Transverse colon (tissue), 4 donors: ENCODE results near the gene TOMM6.

Experiments used
- POLR2A ChIP-seq: fragments of 450-650 bp; IDR thresholded peaks from one replicate; pipeline ENCODE4 v1.6.1; 2016; ENCODE audit warnings: antibody characterized with exemption, mild to moderate bottlenecking, moderate library complexity
- POLR2AphosphoS5 ChIP-seq, 3 donors: sonication (generic); formaldehyde crosslinking; IDR thresholded peaks; one replicate each; pipeline ENCODE4 v1.6.1; 2016; ENCODE audit warnings: antibody characterized with exemption in 3 of 3
- TF ChIP-seq, protein P1 (sequence below), 5 experiments: fragments of 200-600 bp in 3 of 5; fragments of 450-650 bp in 2 of 5; sonication (generic) in 3 of 5; IDR thresholded peaks; 1 replicate in 2 of 5; 2 replicates in 3 of 5; pipeline ENCODE4 v1.5.1; 2016 to 2017; ENCODE audit warnings: antibody characterized with exemption in 5 of 5, inconsistent platforms in 3 of 5, mild to moderate bottlenecking in 2 of 5, moderate library complexity in 1 of 5

GRCh38 chr6:41781366-41781730, 6.1 kb upstream of the TOMM6 start:
- TF ChIP-seq POLR2AphosphoS5 (IDR thresholded peaks at IDR 0.05): no peak
- TF ChIP-seq, protein P1, sequence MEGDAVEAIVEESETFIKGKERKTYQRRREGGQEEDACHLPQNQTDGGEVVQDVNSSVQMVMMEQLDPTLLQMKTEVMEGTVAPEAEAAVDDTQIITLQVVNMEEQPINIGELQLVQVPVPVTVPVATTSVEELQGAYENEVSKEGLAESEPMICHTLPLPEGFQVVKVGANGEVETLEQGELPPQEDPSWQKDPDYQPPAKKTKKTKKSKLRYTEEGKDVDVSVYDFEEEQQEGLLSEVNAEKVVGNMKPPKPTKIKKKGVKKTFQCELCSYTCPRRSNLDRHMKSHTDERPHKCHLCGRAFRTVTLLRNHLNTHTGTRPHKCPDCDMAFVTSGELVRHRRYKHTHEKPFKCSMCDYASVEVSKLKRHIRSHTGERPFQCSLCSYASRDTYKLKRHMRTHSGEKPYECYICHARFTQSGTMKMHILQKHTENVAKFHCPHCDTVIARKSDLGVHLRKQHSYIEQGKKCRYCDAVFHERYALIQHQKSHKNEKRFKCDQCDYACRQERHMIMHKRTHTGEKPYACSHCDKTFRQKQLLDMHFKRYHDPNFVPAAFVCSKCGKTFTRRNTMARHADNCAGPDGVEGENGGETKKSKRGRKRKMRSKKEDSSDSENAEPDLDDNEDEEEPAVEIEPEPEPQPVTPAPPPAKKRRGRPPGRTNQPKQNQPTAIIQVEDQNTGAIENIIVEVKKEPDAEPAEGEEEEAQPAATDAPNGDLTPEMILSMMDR (IDR thresholded peaks at IDR 0.05): no peak
- TF ChIP-seq POLR2A: no peak
